Measurements from ENCODE around the gene PFDN1.

PFDN1 gene

GRCh38 chr5:140223567-140223966, 79.3 kb downstream of the PFDN1 start:
- TF ChIP-seq, protein P1, sequence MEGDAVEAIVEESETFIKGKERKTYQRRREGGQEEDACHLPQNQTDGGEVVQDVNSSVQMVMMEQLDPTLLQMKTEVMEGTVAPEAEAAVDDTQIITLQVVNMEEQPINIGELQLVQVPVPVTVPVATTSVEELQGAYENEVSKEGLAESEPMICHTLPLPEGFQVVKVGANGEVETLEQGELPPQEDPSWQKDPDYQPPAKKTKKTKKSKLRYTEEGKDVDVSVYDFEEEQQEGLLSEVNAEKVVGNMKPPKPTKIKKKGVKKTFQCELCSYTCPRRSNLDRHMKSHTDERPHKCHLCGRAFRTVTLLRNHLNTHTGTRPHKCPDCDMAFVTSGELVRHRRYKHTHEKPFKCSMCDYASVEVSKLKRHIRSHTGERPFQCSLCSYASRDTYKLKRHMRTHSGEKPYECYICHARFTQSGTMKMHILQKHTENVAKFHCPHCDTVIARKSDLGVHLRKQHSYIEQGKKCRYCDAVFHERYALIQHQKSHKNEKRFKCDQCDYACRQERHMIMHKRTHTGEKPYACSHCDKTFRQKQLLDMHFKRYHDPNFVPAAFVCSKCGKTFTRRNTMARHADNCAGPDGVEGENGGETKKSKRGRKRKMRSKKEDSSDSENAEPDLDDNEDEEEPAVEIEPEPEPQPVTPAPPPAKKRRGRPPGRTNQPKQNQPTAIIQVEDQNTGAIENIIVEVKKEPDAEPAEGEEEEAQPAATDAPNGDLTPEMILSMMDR (conservative IDR thresholded peaks at IDR 0.05; ENCODE audit: control insufficient read depth, insufficient read depth, low read depth, low read length), result no peak
- no peak for DNase-seq (ENCODE audit: low read depth)
- no peak overlapping the region for H3K4me3 ChIP-seq (ENCODE audit: control insufficient read depth, low read depth, low read length)

DNA sequence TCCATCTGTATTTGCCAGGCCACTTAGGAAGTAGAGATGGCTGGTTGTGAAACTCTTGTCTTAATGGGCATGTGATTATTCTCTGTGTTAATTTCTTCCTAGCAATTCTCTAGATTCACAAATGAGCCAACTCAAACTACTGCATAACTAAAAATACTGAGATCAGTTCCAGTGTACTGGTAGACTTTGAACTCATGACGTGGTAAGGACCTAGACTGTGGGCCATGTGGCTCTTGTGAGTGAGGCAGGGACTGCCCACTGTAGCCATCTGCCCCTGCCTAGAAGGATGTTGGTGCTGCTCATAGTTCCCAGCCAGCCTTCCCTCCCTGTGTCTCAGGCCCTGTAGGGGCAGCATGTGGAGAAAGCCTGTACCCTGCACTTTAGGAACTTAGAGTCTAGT, 80.5 kb downstream of the PFDN1 start:
- no peak overlapping the region for H3K4me3 ChIP-seq (ENCODE audit: control insufficient read depth, low read depth, low read length)
- TF ChIP-seq, protein P1 (conservative IDR thresholded peaks at IDR 0.05; ENCODE audit: control insufficient read depth, insufficient read depth, low read depth, low read length), result no peak
- DNase-seq (ENCODE audit: low read depth), result no peak

DNA sequence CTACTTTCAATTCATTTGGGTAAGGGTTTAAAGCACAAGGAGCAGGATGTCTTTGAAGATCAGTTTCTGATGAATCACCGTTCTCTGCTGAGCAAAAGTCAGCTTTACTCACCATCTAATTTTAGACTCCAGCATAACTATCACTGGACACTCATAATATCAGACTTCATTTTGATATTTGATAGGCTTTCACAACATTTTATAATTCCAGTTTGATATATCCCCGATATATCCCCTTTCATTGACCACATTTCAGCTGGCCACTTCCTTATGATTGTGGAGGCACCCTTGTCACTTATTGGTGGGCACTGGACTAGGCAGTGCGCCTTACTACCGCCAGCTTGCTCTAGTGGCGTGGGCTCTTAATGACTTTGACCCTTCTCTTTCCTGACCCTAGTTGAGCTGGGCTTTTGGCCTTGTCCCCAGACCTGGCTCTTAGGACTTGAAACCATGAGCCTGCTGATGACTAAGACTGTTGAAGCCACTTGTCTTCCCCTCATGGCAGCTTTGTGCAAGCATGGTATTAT, 81.1 kb downstream of the PFDN1 start:
- no peak overlapping the region for H3K4me3 ChIP-seq (ENCODE audit: control insufficient read depth, low read depth, low read length)
- peak; percentile 92 for DNase-seq (ENCODE audit: low read depth)

GRCh38 chr5:140220698-140221064, 82.2 kb downstream of the PFDN1 start:
- TF ChIP-seq, protein P1 (conservative IDR thresholded peaks at IDR 0.05; ENCODE audit: control insufficient read depth, insufficient read depth, low read depth, low read length), result no peak
- H3K4me3 ChIP-seq (ENCODE audit: control insufficient read depth, low read depth, low read length), result no peak overlapping the region
- DNase-seq (ENCODE audit: low read depth), result no peak

More for the DNA sequence above, 81.1 kb downstream of the PFDN1 start:
- TF ChIP-seq, protein P1 (conservative IDR thresholded peaks at IDR 0.05; ENCODE audit: control insufficient read depth, insufficient read depth, low read depth, low read length), result no peak

GRCh38 chr5:140220032-140220697, 82.7 kb downstream of the PFDN1 start:
- H3K4me3 ChIP-seq (ENCODE audit: control insufficient read depth, low read depth, low read length), result no peak overlapping the region
- peak; percentile 61 for DNase-seq (ENCODE audit: low read depth)

DNA sequence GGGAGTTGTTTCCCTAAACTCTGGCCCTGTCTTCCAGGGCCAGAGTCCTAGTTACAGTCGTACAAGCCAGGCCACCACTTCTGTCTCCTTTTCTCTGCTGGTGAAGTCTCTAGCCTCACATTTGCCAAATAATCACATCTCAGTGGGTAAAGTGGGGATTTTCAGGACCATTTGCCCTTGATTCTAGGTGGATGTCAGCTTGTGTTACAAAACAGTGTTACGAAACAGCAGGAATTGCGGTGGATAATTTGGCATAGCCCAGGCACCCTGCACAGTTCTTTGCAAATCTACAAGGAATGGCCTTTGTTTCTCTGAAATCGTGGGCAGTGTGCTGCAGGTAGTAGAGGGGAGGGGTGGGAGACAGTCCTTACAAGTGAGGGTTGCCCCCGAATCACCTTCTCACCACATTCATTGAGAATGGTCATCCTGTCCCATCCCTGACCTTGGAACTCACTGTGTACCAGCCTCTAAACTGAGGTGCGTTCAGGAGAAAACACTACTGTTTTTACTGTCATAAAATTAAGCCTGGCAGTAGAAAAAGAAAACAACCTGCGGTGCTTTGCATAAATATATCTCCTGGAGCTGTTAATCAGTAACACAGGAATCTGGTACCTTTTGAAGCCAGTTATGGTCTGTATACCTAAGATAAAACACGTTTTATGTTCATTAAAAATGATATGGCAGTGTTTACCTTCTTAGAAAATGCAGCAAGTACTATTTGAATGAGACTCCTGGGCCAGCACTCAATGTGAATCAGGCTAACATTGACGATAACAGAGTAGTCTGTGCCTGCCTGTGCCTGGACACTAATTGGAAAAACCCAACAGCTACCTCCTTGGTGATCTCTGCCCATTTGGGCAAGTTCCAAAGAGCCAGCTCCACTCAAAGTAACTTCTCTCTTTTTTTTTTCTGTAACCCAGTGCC, 83.6 kb downstream of the PFDN1 start:
- no peak overlapping the region for H3K4me3 ChIP-seq (ENCODE audit: control insufficient read depth, low read depth, low read length)
- TF ChIP-seq, protein P1 (conservative IDR thresholded peaks at IDR 0.05; ENCODE audit: control insufficient read depth, insufficient read depth, low read depth, low read length), result no peak
- peak; percentile 41 for DNase-seq (ENCODE audit: low read depth)

More at GRCh38 chr5:140220032-140220697, 82.7 kb downstream of the PFDN1 start:
- TF ChIP-seq, protein P1 (conservative IDR thresholded peaks at IDR 0.05; ENCODE audit: control insufficient read depth, insufficient read depth, low read depth, low read length), result no peak

All from fibroblast of mammary gland (primary cell).